Esophagus muscularis mucosa (tissue), 4 donors: Measurements from ENCODE around the gene CSF2RB. TPM values are rescaled to one million over a fixed set of nuclear protein-coding genes. Genes with fewer than 3 reads are reported as not detected.

ENCODE experiments used
- DNase-seq: peaks from one replicate; pipeline ENCODE4 v3.0.0-alpha.2; 2017; ENCODE audit errors: extremely low spot score
- H3K27ac ChIP-seq, 4 donors: fragments of 200-600 bp; sonication (generic); replicated peaks in 1 of 4; 1 replicate in 3 of 4; 2 replicates in 1 of 4; pipeline ENCODE4 v1.5.1; 2016 to 2019; ENCODE audit warnings: mild to moderate bottlenecking in 1 of 4
- H3K27me3 ChIP-seq, 4 donors: fragments of 200-600 bp; sonication (generic); one replicate each; pipeline versions ENCODE4 v1.5.1 to v1.6.0; 2016 to 2019
- H3K36me3 ChIP-seq, 4 donors: fragments of 200-600 bp; sonication (generic); one replicate each; pipeline ENCODE4 v1.5.1; 2016 to 2019
- H3K4me1 ChIP-seq, 4 donors: fragments of 200-600 bp; sonication (generic); one replicate each; pipeline ENCODE4 v1.5.1; 2016 to 2019
- H3K4me3 ChIP-seq, 4 donors: fragments of 200-600 bp; sonication (generic); 1 replicate in 2 of 4; 2 replicates in 2 of 4; pipeline ENCODE4 v1.5.1; 2016 to 2019; ENCODE audit warnings: mild to moderate bottlenecking in 4 of 4, moderate library complexity in 1 of 4
- H3K9me3 ChIP-seq, 4 donors: fragments of 200-600 bp; sonication (generic); 1 replicate in 3 of 4; 2 replicates in 1 of 4; pipeline ENCODE4 v1.5.1; 2016 to 2019
- EP300 ChIP-seq: sonication (generic); formaldehyde crosslinking; IDR thresholded peaks from one replicate; pipeline ENCODE4 v1.6.1; 2017; ENCODE audit warnings: antibody characterized with exemption
- POLR2A ChIP-seq: fragments of 450-650 bp; IDR thresholded peaks from one replicate; pipeline ENCODE4 v1.6.1; 2017; ENCODE audit warnings: antibody characterized with exemption, moderate library complexity, mild to moderate bottlenecking, low read depth
- POLR2AphosphoS5 ChIP-seq, 2 donors: sonication (generic); formaldehyde crosslinking; IDR thresholded peaks; one replicate each; pipeline ENCODE4 v1.6.1; 2017; ENCODE audit warnings: antibody characterized with exemption in 2 of 2
- WGBS: methylation state at CpG from one replicate; pipeline ENCODE4 v1.1.5; 2018; 5-methylcytosine and 5-hydroxymethylcytosine counted together
- intact Hi-C: fragments of 100-400 bp; cut with DNase I; formaldehyde crosslinking; loops from one replicate; pipeline ENCODE4 v1.15.1; 2023
- total RNA-seq, 4 donors: library from RNA; depleted of rRNA; stranded (reverse); fragments of >200 nt; gene quantifications; one replicate each; pipeline versions ENCODE4 v1.1.0 to v1.2.1, GENCODE V29; 2016
- TF ChIP-seq, protein P1 (sequence below), 3 experiments: fragments of 200-600 bp in 2 of 3; fragments of 450-650 bp in 1 of 3; sonication (generic) in 2 of 3; IDR thresholded peaks; one replicate each; pipeline ENCODE4 v1.5.1; 2017 to 2019; ENCODE audit warnings: antibody characterized with exemption in 3 of 3, mild to moderate bottlenecking in 2 of 3, moderate library complexity in 1 of 3

Gene CSF2RB
- total RNA-seq, 4 donors from 2014 or later, result 4.6 to 19.4 (median 6.2) TPM

DNA sequence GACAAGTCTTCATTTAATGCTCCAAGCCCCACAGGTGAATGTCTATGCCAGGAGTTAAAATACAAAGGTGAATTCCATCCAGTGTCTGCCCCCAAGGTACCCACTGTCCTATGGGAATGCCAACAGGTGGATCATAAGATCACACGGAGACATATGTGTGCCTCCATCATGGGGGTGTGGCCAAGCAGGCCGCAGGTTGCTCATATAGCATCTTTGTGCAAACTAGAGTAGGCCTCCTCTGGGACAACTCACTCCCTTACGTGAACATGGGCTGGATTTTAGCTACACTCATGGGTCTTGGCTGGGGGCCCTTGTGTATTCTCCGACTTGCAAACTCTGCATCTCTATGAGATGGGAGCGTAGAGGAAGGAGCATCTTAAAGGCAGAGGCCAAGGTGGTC is 45.7 kb upstream of the CSF2RB start:
- no peak for DNase-seq
- H3K4me1 ChIP-seq, result no peaks in the 10 kb centered on the region
- H3K27ac ChIP-seq, result no peak overlapping the region
- intact Hi-C loops, result no loop called here
- no peaks in the 10 kb centered on the region for H3K36me3 ChIP-seq
- peaks cover 0 to 55% (median 2%) of the 10 kb centered on the region in 4 donors for H3K27me3 ChIP-seq
- H3K9me3 ChIP-seq, result no peaks in the 10 kb centered on the region
- H3K4me3 ChIP-seq, result no peak overlapping the region
- TF ChIP-seq POLR2A (no peak), POLR2AphosphoS5 (IDR thresholded peaks at IDR 0.05) (no peak), EP300 (no peak)
- TF ChIP-seq, protein P1, sequence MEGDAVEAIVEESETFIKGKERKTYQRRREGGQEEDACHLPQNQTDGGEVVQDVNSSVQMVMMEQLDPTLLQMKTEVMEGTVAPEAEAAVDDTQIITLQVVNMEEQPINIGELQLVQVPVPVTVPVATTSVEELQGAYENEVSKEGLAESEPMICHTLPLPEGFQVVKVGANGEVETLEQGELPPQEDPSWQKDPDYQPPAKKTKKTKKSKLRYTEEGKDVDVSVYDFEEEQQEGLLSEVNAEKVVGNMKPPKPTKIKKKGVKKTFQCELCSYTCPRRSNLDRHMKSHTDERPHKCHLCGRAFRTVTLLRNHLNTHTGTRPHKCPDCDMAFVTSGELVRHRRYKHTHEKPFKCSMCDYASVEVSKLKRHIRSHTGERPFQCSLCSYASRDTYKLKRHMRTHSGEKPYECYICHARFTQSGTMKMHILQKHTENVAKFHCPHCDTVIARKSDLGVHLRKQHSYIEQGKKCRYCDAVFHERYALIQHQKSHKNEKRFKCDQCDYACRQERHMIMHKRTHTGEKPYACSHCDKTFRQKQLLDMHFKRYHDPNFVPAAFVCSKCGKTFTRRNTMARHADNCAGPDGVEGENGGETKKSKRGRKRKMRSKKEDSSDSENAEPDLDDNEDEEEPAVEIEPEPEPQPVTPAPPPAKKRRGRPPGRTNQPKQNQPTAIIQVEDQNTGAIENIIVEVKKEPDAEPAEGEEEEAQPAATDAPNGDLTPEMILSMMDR (IDR thresholded peaks at IDR 0.05), result no peak
- WGBS, result 78% methylated on average over 2 of the region's 5 CpGs

- 73% methylated on average over 5 of the region's 5 CpGs for WGBS
- intact Hi-C loops, result no loop called here
- no peaks in the 10 kb centered on the region for H3K9me3 ChIP-seq
Measured at GRCh38 chr22:36868546-36869181, 44.8 kb upstream of the CSF2RB start.

GRCh38 chr22:36870250-36870649 is 43.2 kb upstream of the CSF2RB start:
- Histone ChIP-seq H3K4me1 (peaks cover 0 to 13% (median 8%) of the 10 kb centered on the region in 4 donors), H3K4me3 (no peak overlapping the region), H3K9me3 (no peaks in the 10 kb centered on the region), H3K36me3 (no peaks in the 10 kb centered on the region), H3K27ac (no peak overlapping the region), H3K27me3 (peaks cover 0 to 55% (median 2%) of the 10 kb centered on the region in 4 donors)
- intact Hi-C loops, result no loop called here
- WGBS, result 92% methylated on average over 14 of the region's 14 CpGs
- TF ChIP-seq POLR2AphosphoS5 (IDR thresholded peaks at IDR 0.05) (no peak), POLR2A (no peak), EP300 (no peak)
- TF ChIP-seq, protein P1 (IDR thresholded peaks at IDR 0.05), result no peak
- no peak for DNase-seq

More at GRCh38 chr22:36868546-36869181, 44.8 kb upstream of the CSF2RB start:
- no peaks in the 10 kb centered on the region for H3K36me3 ChIP-seq
- no peak for DNase-seq
- TF ChIP-seq, protein P1 (IDR thresholded peaks at IDR 0.05), result no peak
- no peak for TF ChIP-seq EP300
- no peak for TF ChIP-seq POLR2AphosphoS5 (IDR thresholded peaks at IDR 0.05)
- no peak for TF ChIP-seq POLR2A
- H3K27ac ChIP-seq, result no peak overlapping the region
- no peak overlapping the region for H3K4me3 ChIP-seq
- H3K27me3 ChIP-seq, result peaks cover 0 to 55% (median 2%) of the 10 kb centered on the region in 4 donors
- peaks cover 0 to 5% (median 3%) of the 10 kb centered on the region in 4 donors for H3K4me1 ChIP-seq

DNA sequence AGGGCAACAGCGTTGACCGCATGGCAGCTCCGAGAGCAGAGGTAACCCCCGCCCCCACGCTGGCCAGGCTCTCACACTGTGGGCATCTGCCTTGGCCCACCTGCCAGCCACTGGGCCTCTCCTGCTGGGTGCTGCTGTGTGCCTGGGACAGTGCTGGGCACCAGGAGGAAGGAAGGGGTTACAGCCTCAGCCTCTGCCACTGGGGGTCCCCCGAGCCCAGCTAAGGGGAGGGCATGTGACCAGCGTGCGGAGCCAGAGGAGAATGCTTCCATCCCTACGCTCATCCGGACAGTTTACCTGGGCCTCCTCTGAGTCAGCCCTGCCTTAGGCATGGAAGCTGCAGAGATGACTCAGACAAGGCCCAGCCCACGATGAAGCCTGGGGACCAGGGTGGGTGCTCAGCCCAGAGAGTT is 41.8 kb upstream of the CSF2RB start:
- intact Hi-C loops, result no loop called here
- Histone ChIP-seq H3K36me3 (no peaks in the 10 kb centered on the region), H3K9me3 (no peaks in the 10 kb centered on the region), H3K27me3 (peaks cover 0 to 52% (median 2%) of the 10 kb centered on the region in 4 donors), H3K4me1 (peaks cover 0 to 13% (median 8%) of the 10 kb centered on the region in 4 donors), H3K27ac (no peak overlapping the region), H3K4me3 (no peak overlapping the region)
- TF ChIP-seq EP300 (no peak), POLR2AphosphoS5 (IDR thresholded peaks at IDR 0.05) (no peak), POLR2A (no peak)
- TF ChIP-seq, protein P1 (IDR thresholded peaks at IDR 0.05), result no peak
- WGBS, result 60% methylated on average over 4 of the region's 11 CpGs
- DNase-seq, result no peak
